Endothelial cell of umbilical vein (primary cell): Measurements from ENCODE around the gene PKD2L2. TPM values are rescaled to one million over a fixed set of nuclear protein-coding genes. Genes with fewer than 3 reads are reported as not detected.
A peak's percentile ranks its signal among the peaks of the same experiment; 100 is the strongest.

Source experiments
- BruUV-seq: library from RNA; stranded (reverse); fragments of 400-500 nt; replicated peaks from 2 replicates; lab custom pipeline; 2021; lab: Mats Ljungman, UMichigan
- CTCF ChIA-PET: fragments of 300-600, 350-600 bp; sonication (Branson Sonifier 250); formaldehyde crosslinking; loops from one replicate; lab custom pipeline; 2021; ENCODE audit warnings: antibody characterized with exemption, inconsistent platforms; lab: Charles Lee
- POLR2A ChIA-PET: fragments of 300-600, 350-600 bp; sonication (Branson Sonifier 250); formaldehyde crosslinking; loops from one replicate; lab custom pipeline; 2021; ENCODE audit warnings: antibody characterized with exemption, inconsistent platforms; lab: Charles Lee
- DNase-seq: peaks from one replicate; pipeline ENCODE4 v3.0.0-alpha.2; 2011; ENCODE audit warnings: low read depth, low spot score
- FAIRE-seq: peaks from 2 replicates; lab custom pipeline; 2011; peaks lifted over from hg19 to GRCh38; lab: Jason Lieb, UNC
- H2AFZ ChIP-seq: 2 replicates; pipeline ENCODE4 v1.6.0; 2012; ENCODE audit warnings: low read depth, low read length, control low read depth, inconsistent platforms
- H3K27ac ChIP-seq: 2 replicates; pipeline ENCODE4 v1.5.1; 2011; ENCODE audit warnings: low read depth, mild to moderate bottlenecking, control low read depth, low read length, moderate library complexity; ENCODE audit not compliant: insufficient read depth
- H3K27me3 ChIP-seq, 2 experiments: 2 replicates each; pipeline versions ENCODE4 v1.6.0 to v1.6.1; 2011; ENCODE audit warnings: low read length in 2 of 2, mixed read lengths in 1 of 2; ENCODE audit not compliant: control insufficient read depth in 2 of 2, insufficient read depth in 2 of 2
- H3K36me3 ChIP-seq, 2 experiments: 2 replicates in 1 of 2; 3 replicates in 1 of 2; pipeline ENCODE4 v1.5.1; 2011; ENCODE audit warnings: low read length in 2 of 2, mild to moderate bottlenecking in 1 of 2, moderate library complexity in 1 of 2; ENCODE audit not compliant: control insufficient read depth in 2 of 2, insufficient read depth in 2 of 2; ENCODE audit errors: extremely low read depth in 1 of 2
- H3K4me1 ChIP-seq: 3 replicates; pipeline ENCODE4 v1.5.1; 2011; ENCODE audit warnings: mild to moderate bottlenecking, low read length; ENCODE audit not compliant: control insufficient read depth, insufficient read depth; ENCODE audit errors: extremely low read depth
- H3K4me2 ChIP-seq: 2 replicates; pipeline ENCODE4 v1.6.1; 2011; ENCODE audit warnings: low read length, control low read depth, mixed read lengths; ENCODE audit not compliant: insufficient read depth
- H3K4me3 ChIP-seq, 3 experiments: fragments of 200-600 bp in 1 of 3; sonication (generic), shearing (Covaris generic) in 1 of 3; replicated peaks in 1 of 3; 2 replicates each; pipeline ENCODE4 v1.5.1; 2011 to 2016; ENCODE audit warnings: control low read depth in 3 of 3, low read length in 3 of 3, mild to moderate bottlenecking in 2 of 3, inconsistent platforms in 1 of 3, low read depth in 1 of 3, moderate library complexity in 1 of 3; ENCODE audit not compliant: insufficient read depth in 1 of 3
- H3K79me2 ChIP-seq: 2 replicates; pipeline ENCODE4 v1.6.0; 2012; ENCODE audit warnings: low read length, inconsistent platforms; ENCODE audit not compliant: control insufficient read depth, insufficient read depth
- H3K9ac ChIP-seq: replicated peaks from 2 replicates; pipeline ENCODE3; 2011; ENCODE audit warnings: low read length, control low read depth; ENCODE audit not compliant: insufficient read depth; ENCODE audit errors: extremely low read depth
- H3K9me1 ChIP-seq: replicated peaks from 3 replicates; pipeline ENCODE4 v1.6.0; 2011; ENCODE audit warnings: mild to moderate bottlenecking, low read length; ENCODE audit not compliant: control insufficient read depth, insufficient read depth; ENCODE audit errors: extremely low read depth
- H3K9me3 ChIP-seq: replicated peaks from 2 replicates; pipeline ENCODE4 v1.5.1; 2012; ENCODE audit warnings: low read length, inconsistent platforms; ENCODE audit not compliant: control insufficient read depth, insufficient read depth
- H4K20me1 ChIP-seq: replicated peaks from 2 replicates; pipeline ENCODE3; 2011; ENCODE audit warnings: mild to moderate bottlenecking, low read length; ENCODE audit not compliant: control insufficient read depth, insufficient read depth; ENCODE audit errors: extremely low read depth
- EZH2 ChIP-seq: IDR thresholded peaks from 2 replicates; pipeline ENCODE4 v1.6.1; 2012; ENCODE audit warnings: borderline replicate concordance, low read depth, mild to moderate bottlenecking, moderate library complexity, low read length, inconsistent platforms; ENCODE audit not compliant: severe bottlenecking
- FOS ChIP-seq: IDR thresholded peaks from 2 replicates; pipeline ENCODE4 v1.6.1; 2011; ENCODE audit warnings: mild to moderate bottlenecking, low read length, moderate library complexity, borderline replicate concordance; ENCODE audit not compliant: insufficient read depth
- GATA2 ChIP-seq: IDR thresholded peaks from 2 replicates; pipeline ENCODE4 v1.7.0; 2011; ENCODE audit warnings: low read depth, mild to moderate bottlenecking, moderate library complexity, mixed read lengths, low read length; ENCODE audit not compliant: insufficient read length, insufficient read depth
- JUN ChIP-seq: IDR thresholded peaks from 2 replicates; pipeline ENCODE4 v1.6.1; 2011; ENCODE audit warnings: borderline replicate concordance, low read depth; ENCODE audit not compliant: insufficient read length, insufficient read depth
- MYC ChIP-seq: IDR thresholded peaks from one replicate; pipeline ENCODE4 v1.6.1; 2011; ENCODE audit warnings: mild to moderate bottlenecking, low read depth, low read length
- POLR2A ChIP-seq: IDR thresholded peaks from 2 replicates; pipeline ENCODE4 v1.6.1; 2012; ENCODE audit warnings: low read depth, mild to moderate bottlenecking, control low read depth, low read length
- POLR2AphosphoS5 ChIP-seq: IDR thresholded peaks from 2 replicates; pipeline ENCODE4 v1.6.1; 2012; ENCODE audit warnings: low read depth, mild to moderate bottlenecking, control low read depth, low read length, moderate library complexity; ENCODE audit not compliant: insufficient read depth
- dilution Hi-C: fragments of 300-500 bp; cut with MboI; formaldehyde crosslinking; loops from one replicate; pipeline ENCODE4 v1.15.0; 2019; ENCODE audit warnings: low sequenced_read_pairs; ENCODE audit not compliant: extremely low pct_ligation_motif_present
- intact Hi-C: fragments of 100-400 bp; cut with micrococcal nuclease; formaldehyde crosslinking; loops from one replicate; pipeline ENCODE4 v1.10.0; 2022
- polyA plus RNA-seq, 4 experiments: library from polyadenylated mRNA; depleted of rRNA in 3 of 4; stranded (reverse) in 3 of 4; unstranded in 1 of 4; fragments of >200 nt; gene quantifications; 2 replicates each; pipeline versions ENCODE4 v1.2.1 to v1.2.3, GENCODE V29; 2011 to 2012; ENCODE audit warnings: missing spikeins in 1 of 4
- total RNA-seq: library from RNA; stranded (reverse); gene quantifications from 2 replicates; pipeline ENCODE4 v1.2.3, GENCODE V29; 2021
- TF ChIP-seq, protein P1 (sequence below): IDR thresholded peaks from 2 replicates; pipeline ENCODE4 v1.6.1; 2011; ENCODE audit not compliant: insufficient read depth, insufficient read length
- TF ChIP-seq, protein P2 (sequence below), 2 donors: IDR thresholded peaks; 1 replicate in 1 of 2; 2 replicates in 1 of 2; pipeline ENCODE4 v1.5.1; 2011; ENCODE audit warnings: low read length in 2 of 2, mild to moderate bottlenecking in 2 of 2, moderate library complexity in 2 of 2, control low read depth in 1 of 2, inconsistent platforms in 1 of 2, low read depth in 1 of 2; ENCODE audit not compliant: insufficient read depth in 1 of 2; ENCODE audit errors: extremely low read depth in 1 of 2

Gene PKD2L2
- total and polyA plus RNA-seq, 2 donors (not counting 3 experiments of a cell fraction or from before 2014, with no cell fraction given), result not detected

DNA sequence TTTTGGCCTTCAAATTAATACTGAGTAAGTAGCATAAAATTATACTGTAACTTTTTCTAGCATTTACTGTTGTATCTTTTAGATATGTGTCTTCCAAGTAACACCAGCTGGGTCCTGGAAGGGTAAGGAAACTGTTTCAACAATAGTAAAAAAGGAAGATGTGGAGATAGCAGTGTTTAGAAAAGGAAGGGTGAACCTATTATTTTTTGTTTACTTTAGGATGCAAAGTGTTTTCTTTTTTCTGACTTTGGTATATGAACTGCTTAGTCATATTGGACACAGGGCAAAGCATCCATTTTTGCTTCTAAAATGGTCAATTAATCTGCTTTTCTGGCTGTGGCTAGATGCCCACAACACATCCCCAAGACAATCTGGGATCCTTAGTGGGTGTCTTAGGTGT is 5.3 kb downstream of the PKD2L2 start:
- ChIA-PET CTCF (interaction anchor here (1.4 to 1.7 kb wide), 2 partner anchors 8 to 234 kb away, joined by 3 to 5 read pairs; no protein-coding TSS in a partner anchor), POLR2A (no interaction called here)
- H3K9ac ChIP-seq, result no peak overlapping the region
- H3K4me2 ChIP-seq, result peak overlapping the region; percentile 41
- no peaks in the 10 kb centered on the region for H3K27me3 ChIP-seq
- H3K79me2 ChIP-seq, result no peaks in the 10 kb centered on the region
- BruUV-seq, result no TSS peak
- H3K9me1 ChIP-seq, result no peaks in the 10 kb centered on the region
- H2AFZ ChIP-seq, result no peak overlapping the region
- H3K9me3 ChIP-seq, result no peaks in the 10 kb centered on the region
- H3K4me3 ChIP-seq, result no peak overlapping the region
- no peaks in the 10 kb centered on the region for H3K36me3 ChIP-seq
- peak overlapping the region; percentile 79 for H3K27ac ChIP-seq
- dilution Hi-C loops, result no loop called here
- H4K20me1 ChIP-seq, result no peaks in the 10 kb centered on the region
- peak; percentile 81 for TF ChIP-seq FOS
- TF ChIP-seq POLR2A, result no peak
- TF ChIP-seq, protein P1, sequence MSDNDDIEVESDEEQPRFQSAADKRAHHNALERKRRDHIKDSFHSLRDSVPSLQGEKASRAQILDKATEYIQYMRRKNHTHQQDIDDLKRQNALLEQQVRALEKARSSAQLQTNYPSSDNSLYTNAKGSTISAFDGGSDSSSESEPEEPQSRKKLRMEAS, result no peak
- TF ChIP-seq, protein P2, sequence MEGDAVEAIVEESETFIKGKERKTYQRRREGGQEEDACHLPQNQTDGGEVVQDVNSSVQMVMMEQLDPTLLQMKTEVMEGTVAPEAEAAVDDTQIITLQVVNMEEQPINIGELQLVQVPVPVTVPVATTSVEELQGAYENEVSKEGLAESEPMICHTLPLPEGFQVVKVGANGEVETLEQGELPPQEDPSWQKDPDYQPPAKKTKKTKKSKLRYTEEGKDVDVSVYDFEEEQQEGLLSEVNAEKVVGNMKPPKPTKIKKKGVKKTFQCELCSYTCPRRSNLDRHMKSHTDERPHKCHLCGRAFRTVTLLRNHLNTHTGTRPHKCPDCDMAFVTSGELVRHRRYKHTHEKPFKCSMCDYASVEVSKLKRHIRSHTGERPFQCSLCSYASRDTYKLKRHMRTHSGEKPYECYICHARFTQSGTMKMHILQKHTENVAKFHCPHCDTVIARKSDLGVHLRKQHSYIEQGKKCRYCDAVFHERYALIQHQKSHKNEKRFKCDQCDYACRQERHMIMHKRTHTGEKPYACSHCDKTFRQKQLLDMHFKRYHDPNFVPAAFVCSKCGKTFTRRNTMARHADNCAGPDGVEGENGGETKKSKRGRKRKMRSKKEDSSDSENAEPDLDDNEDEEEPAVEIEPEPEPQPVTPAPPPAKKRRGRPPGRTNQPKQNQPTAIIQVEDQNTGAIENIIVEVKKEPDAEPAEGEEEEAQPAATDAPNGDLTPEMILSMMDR (IDR thresholded peaks at IDR 0.05; ENCODE audit: extremely low read depth in 1 of 2, insufficient read depth in 1 of 2, low read depth in 1 of 2, low read length in 2 of 2), result no peak
- TF ChIP-seq POLR2AphosphoS5, result peak; percentile 76
- peak; percentile 98 for TF ChIP-seq GATA2
- no peak for TF ChIP-seq MYC
- TF ChIP-seq JUN, result peak; percentile 56
- TF ChIP-seq EZH2, result no peak
- intact Hi-C loops, result loop anchor here (2.0 to 5.0 kb wide), 2 partner anchors 60 to 117 kb away; no protein-coding TSS in a partner anchor
- FAIRE-seq, result peak; percentile 90
- DNase-seq, result peak; percentile 80
- peaks cover 37% of the 10 kb centered on the region for H3K4me1 ChIP-seq
